WTC11 (cell line): ENCODE measurements around the gene GNPNAT1. TPM values are rescaled to one million over a fixed set of nuclear protein-coding genes. Genes with fewer than 3 reads are reported as not detected.

Source experiments
- ATAC-seq: fragments of 200-7000 bp; cut with Tn5 transposase; 2 replicates; pipeline ENCODE4 v1.10.0; 2021; ENCODE audit warnings: mild to moderate bottlenecking, moderate library complexity
- CTCF ChIA-PET: fragments of 300-600 bp; sonication (Branson Sonifier 250); formaldehyde crosslinking; loops from one replicate; lab custom pipeline; 2021; ENCODE audit warnings: antibody characterized with exemption; lab: Charles Lee
- POLR2A ChIA-PET: fragments of 350-600 bp; sonication (Branson Sonifier 250); formaldehyde crosslinking; loops from one replicate; lab custom pipeline; 2021; ENCODE audit warnings: antibody characterized with exemption; lab: Charles Lee
- DNase-seq: peaks from one replicate; pipeline ENCODE4 v3.0.0; 2021; ENCODE audit warnings: low spot score
- H3K27ac Mint-ChIP-seq: 2 replicates; pipeline ENCODE4 v1.8.0; 2021; ENCODE audit warnings: mixed read lengths
- H3K27me3 Mint-ChIP-seq: 2 replicates; pipeline ENCODE4 v1.8.0; 2021; ENCODE audit warnings: low read depth, mild to moderate bottlenecking, moderate library complexity, mixed read lengths
- H3K36me3 Mint-ChIP-seq: 2 replicates; pipeline ENCODE4 v1.8.0; 2021; ENCODE audit warnings: mixed read lengths
- H3K4me1 Mint-ChIP-seq: 2 replicates; pipeline ENCODE4 v1.8.0; 2022; ENCODE audit warnings: mixed read lengths
- H3K4me3 Mint-ChIP-seq: 2 replicates; pipeline ENCODE4 v1.8.0; 2021; ENCODE audit warnings: mild to moderate bottlenecking, moderate library complexity, mixed read lengths
- H3K9me3 Mint-ChIP-seq: 2 replicates; pipeline ENCODE4 v1.8.0; 2021; ENCODE audit warnings: mixed read lengths
- HMGXB4 ChIP-seq: sonication (generic); formaldehyde crosslinking; IDR thresholded peaks from 2 replicates; pipeline ENCODE4 v1.8.1; 2023; ENCODE audit warnings: mild to moderate bottlenecking, moderate library complexity, missing genetic modification reagents
- JAZF1 ChIP-seq: fragments of 250-450 bp; sonication (Bioruptor Pico); IDR thresholded peaks from 2 replicates; pipeline ENCODE4 v1.9.0; 2021; ENCODE audit warnings: moderate library complexity, mild to moderate bottlenecking, inconsistent platforms
- NFE2L1 ChIP-seq: sonication (generic); formaldehyde crosslinking; IDR thresholded peaks from 2 replicates; pipeline ENCODE4 v1.8.1; 2023; ENCODE audit warnings: missing genetic modification reagents
- PRDM15 ChIP-seq: sonication (generic); formaldehyde crosslinking; IDR thresholded peaks from 2 replicates; pipeline ENCODE4 v1.8.0; 2022; ENCODE audit warnings: missing genetic modification reagents
- RELA ChIP-seq: sonication (generic); formaldehyde crosslinking; IDR thresholded peaks from 2 replicates; pipeline ENCODE4 v1.8.1; 2022; ENCODE audit warnings: missing genetic modification reagents, mild to moderate bottlenecking, borderline replicate concordance
- USF2 ChIP-seq: sonication (generic); formaldehyde crosslinking; IDR thresholded peaks from 2 replicates; pipeline ENCODE4 v1.8.1; 2023; ENCODE audit warnings: mild to moderate bottlenecking, missing genetic modification reagents, moderate library complexity
- ZNF219 ChIP-seq: sonication (generic); formaldehyde crosslinking; IDR thresholded peaks from 2 replicates; pipeline ENCODE4 v1.8.0; 2023; ENCODE audit warnings: missing genetic modification reagents, mild to moderate bottlenecking, borderline replicate concordance
- total RNA-seq: library from RNA; stranded (reverse); gene quantifications from 3 replicates; pipeline ENCODE4 v1.2.3, GENCODE V29; 2021
- TF ChIP-seq, protein P1 (sequence below): sonication (generic); formaldehyde crosslinking; IDR thresholded peaks from 2 replicates; pipeline ENCODE4 v1.8.0; 2023; ENCODE audit warnings: mild to moderate bottlenecking, missing genetic modification reagents
- TF ChIP-seq, protein P2 (sequence below): sonication (generic); formaldehyde crosslinking; IDR thresholded peaks from 2 replicates; pipeline ENCODE4 v1.8.1; 2022; ENCODE audit warnings: mild to moderate bottlenecking, missing genetic modification reagents, moderate library complexity, borderline replicate concordance
- TF ChIP-seq, protein P3 (sequence below): sonication (generic); formaldehyde crosslinking; IDR thresholded peaks from 2 replicates; pipeline ENCODE4 v1.8.1; 2022; ENCODE audit warnings: missing genetic modification reagents, borderline replicate concordance

Gene GNPNAT1
- total RNA-seq, 1 experiment from 2014 or later = 43.5 TPM

GRCh38 chr14:52791223-52792096, at the start of gene GNPNAT1 (continued):
- TF ChIP-seq, protein P1, sequence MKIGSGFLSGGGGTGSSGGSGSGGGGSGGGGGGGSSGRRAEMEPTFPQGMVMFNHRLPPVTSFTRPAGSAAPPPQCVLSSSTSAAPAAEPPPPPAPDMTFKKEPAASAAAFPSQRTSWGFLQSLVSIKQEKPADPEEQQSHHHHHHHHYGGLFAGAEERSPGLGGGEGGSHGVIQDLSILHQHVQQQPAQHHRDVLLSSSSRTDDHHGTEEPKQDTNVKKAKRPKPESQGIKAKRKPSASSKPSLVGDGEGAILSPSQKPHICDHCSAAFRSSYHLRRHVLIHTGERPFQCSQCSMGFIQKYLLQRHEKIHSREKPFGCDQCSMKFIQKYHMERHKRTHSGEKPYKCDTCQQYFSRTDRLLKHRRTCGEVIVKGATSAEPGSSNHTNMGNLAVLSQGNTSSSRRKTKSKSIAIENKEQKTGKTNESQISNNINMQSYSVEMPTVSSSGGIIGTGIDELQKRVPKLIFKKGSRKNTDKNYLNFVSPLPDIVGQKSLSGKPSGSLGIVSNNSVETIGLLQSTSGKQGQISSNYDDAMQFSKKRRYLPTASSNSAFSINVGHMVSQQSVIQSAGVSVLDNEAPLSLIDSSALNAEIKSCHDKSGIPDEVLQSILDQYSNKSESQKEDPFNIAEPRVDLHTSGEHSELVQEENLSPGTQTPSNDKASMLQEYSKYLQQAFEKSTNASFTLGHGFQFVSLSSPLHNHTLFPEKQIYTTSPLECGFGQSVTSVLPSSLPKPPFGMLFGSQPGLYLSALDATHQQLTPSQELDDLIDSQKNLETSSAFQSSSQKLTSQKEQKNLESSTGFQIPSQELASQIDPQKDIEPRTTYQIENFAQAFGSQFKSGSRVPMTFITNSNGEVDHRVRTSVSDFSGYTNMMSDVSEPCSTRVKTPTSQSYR (CRISPR knock-in tag) = peak; percentile 17; the same call in 1 of the 2 replicates
- TF ChIP-seq JAZF1 (no peak), PRDM15 (CRISPR knock-in tag) (no peak), ZNF219 (peak; percentile 83; the same call in 1 of the 2 replicates), NFE2L1 (CRISPR knock-in tag) (0 out of 2 replicates have a peak, but pooled peaks have one; percentile 50)

- POLR2A ChIA-PET = no interaction called here
- peaks cover 4% of the 10 kb centered on the region; the same call in 1 of the 2 replicates for H3K9me3 Mint-ChIP-seq
- DNase-seq = no peak
- TF ChIP-seq USF2 (CRISPR knock-in tag) (no peak), RELA (CRISPR knock-in tag) (no peak), HMGXB4 (CRISPR knock-in tag) (no peak)
- TF ChIP-seq, protein P2, sequence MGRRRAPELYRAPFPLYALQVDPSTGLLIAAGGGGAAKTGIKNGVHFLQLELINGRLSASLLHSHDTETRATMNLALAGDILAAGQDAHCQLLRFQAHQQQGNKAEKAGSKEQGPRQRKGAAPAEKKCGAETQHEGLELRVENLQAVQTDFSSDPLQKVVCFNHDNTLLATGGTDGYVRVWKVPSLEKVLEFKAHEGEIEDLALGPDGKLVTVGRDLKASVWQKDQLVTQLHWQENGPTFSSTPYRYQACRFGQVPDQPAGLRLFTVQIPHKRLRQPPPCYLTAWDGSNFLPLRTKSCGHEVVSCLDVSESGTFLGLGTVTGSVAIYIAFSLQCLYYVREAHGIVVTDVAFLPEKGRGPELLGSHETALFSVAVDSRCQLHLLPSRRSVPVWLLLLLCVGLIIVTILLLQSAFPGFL (CRISPR knock-in tag) = no peak
- TF ChIP-seq, protein P3, sequence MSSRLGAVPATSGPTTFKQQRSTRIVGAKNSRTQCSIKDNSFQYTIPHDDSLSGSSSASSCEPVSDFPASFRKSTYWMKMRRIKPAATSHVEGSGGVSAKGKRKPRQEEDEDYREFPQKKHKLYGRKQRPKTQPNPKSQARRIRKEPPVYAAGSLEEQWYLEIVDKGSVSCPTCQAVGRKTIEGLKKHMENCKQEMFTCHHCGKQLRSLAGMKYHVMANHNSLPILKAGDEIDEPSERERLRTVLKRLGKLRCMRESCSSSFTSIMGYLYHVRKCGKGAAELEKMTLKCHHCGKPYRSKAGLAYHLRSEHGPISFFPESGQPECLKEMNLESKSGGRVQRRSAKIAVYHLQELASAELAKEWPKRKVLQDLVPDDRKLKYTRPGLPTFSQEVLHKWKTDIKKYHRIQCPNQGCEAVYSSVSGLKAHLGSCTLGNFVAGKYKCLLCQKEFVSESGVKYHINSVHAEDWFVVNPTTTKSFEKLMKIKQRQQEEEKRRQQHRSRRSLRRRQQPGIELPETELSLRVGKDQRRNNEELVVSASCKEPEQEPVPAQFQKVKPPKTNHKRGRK (CRISPR knock-in tag) = no peak
- TF ChIP-seq, all 79 proteins: peak for 0
- no peak overlapping the region; the same call in 1 of the 2 replicates for H3K27ac Mint-ChIP-seq
- H3K27me3 Mint-ChIP-seq = no peaks in the 10 kb centered on the region
- CTCF ChIA-PET = interaction anchor here (1.0 to 1.6 kb wide), 4 partner anchors 18 to 120 kb away, joined by 3 to 4 read pairs (median 3); no protein-coding TSS in a partner anchor
- no peak for ATAC-seq
- H3K36me3 Mint-ChIP-seq = no peaks in the 10 kb centered on the region
- peaks cover 39% of the 10 kb centered on the region for H3K4me1 Mint-ChIP-seq
- no peak overlapping the region for H3K4me3 Mint-ChIP-seq
These were observed 49.5 kb upstream of the GNPNAT1 start for GRCh38 chr14:52840877-52841276.
